ENCODE data around the gene ADIPOR2.

ADIPOR2 gene

DNA sequence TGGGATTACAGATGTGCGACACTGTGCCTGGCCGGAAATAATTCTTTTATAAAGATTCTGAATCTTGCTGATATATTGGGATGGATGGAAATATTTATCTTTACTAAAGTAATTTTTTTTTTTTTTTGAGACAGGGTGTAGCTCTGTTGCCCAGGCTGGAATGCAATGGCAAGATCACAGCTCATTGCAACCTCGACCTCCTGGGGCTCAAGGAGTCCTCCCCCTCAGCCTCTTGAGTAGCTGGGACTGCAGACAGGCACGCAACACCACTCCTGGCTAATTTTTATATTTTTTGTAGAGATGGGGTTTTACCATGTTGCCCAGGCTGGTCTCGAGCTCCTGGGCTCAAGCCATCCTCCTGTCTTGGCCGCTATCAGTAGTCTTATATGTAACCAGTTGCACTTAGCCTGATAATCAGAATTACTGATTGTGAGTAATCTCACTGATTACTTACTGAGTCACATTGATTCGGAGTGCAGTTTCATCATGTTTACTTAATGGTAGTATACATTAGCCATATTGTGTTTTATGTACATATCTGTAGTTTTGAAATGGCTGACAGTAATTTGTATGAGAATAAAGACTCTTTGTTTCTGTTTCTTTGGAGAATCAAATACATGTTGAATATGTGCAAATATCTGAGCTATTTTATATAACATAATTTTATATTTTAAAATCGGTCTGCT is 79.1 kb downstream of the ADIPOR2 start:
- no peak overlapping the region for H3K4me3 ChIP-seq (ENCODE audit: insufficient read depth, low read depth, low read length)
- no peaks in the 10 kb centered on the region for H3K36me3 ChIP-seq (ENCODE audit: control insufficient read depth, insufficient read depth, low read length)
- WGBS, 2 experiments = 88 to 96% methylated on average over 7 of the region's 8 CpGs
- no peaks in the 10 kb centered on the region for H3K4me1 ChIP-seq (ENCODE audit: control insufficient read depth, insufficient read depth, low read length)
- H3K9me3 ChIP-seq (ENCODE audit: control insufficient read depth, low read length) = no peaks in the 10 kb centered on the region
- no peaks in the 10 kb centered on the region for H3K27me3 ChIP-seq (ENCODE audit: control insufficient read depth, insufficient read depth, low read length, poor library complexity, severe bottlenecking)
- no peak overlapping the region for H3K27ac ChIP-seq (ENCODE audit: insufficient read depth, low read depth, low read length, poor library complexity, severe bottlenecking)

DNA sequence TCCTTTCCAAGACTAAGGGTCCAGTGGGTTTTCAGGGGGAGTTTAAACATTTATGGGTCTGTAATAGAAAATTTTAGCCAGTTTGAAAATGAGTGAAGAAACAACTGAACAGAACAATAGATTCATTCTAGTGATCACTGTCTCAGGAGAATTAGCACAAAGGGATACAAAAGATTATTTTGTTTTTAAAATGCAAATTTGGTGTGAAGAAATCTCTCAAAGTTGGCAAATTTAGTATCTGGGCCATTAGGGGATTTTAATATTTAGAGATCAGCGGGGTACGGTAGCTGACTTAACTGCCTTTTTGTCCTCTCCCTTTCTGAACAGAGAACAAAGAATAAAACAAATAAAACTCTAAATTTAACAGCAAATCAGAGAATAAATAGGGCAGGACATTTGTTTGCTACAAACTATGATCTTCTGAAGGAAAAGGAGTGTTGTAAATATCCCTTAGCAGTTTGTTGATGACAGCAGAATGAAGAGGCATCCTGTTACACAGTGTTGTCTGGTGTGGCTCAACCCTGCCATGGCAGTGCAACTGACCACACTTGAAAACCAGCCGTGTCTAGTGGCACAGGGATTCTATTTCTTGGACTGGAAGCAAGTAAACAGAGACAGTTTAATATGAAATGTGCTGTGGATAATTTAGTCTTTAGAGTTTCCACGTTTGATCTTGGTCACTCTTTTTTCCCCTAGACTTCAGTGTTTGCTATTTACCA is 83.2 kb downstream of the ADIPOR2 start:
- H3K9me3 ChIP-seq (ENCODE audit: control insufficient read depth, low read length) = no peaks in the 10 kb centered on the region
- no peaks in the 10 kb centered on the region for H3K36me3 ChIP-seq (ENCODE audit: control insufficient read depth, insufficient read depth, low read length)
- H3K27me3 ChIP-seq (ENCODE audit: control insufficient read depth, insufficient read depth, low read length, poor library complexity, severe bottlenecking) = no peaks in the 10 kb centered on the region
- no peak overlapping the region for H3K4me3 ChIP-seq (ENCODE audit: insufficient read depth, low read depth, low read length)
- 88 to 97% methylated on average over 4 of the region's 4 CpGs for WGBS, 2 experiments
- no peak overlapping the region for H3K27ac ChIP-seq (ENCODE audit: insufficient read depth, low read depth, low read length, poor library complexity, severe bottlenecking)
- no peaks in the 10 kb centered on the region for H3K4me1 ChIP-seq (ENCODE audit: control insufficient read depth, insufficient read depth, low read length)

DNA sequence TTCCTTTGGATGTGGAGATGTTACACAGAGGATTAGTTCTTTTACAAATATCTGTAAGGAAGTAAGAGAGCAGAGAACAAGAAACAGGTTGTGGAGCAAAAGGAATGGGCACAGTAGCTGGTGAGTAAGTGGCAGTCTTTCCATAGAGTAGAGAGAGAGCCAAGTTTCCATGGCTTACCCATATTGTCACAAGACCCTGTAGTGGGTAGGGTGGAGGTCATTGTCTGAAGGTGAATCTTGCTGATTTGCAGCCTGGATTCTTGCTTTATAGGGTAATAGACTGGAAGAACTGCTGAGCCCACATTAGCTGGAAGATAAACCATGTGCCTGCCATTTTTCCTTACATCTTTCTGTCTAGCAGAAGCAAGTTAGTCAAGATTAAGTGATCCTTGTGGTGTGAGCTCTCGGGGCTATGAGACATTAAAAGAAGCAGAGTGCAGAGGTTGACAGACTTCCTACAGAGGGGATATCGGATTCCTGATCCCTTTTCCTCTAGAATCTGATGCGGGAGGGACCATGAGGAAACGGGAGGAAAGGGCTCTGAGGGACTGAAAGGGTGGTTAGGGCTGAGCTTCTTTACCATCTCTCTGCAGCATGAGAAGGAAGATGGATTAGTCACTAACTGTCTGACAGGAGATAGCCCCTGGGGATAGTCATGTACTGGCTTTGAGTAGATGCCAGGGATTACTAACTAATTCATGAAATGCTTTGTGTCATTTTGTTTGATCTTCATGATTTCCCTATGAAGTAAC is 85.5 kb downstream of the ADIPOR2 start:
- Histone ChIP-seq H3K9me3 (ENCODE audit: control insufficient read depth, low read length) (no peaks in the 10 kb centered on the region), H3K27me3 (ENCODE audit: control insufficient read depth, insufficient read depth, low read length, poor library complexity, severe bottlenecking) (no peaks in the 10 kb centered on the region), H3K36me3 (ENCODE audit: control insufficient read depth, insufficient read depth, low read length) (no peaks in the 10 kb centered on the region), H3K4me1 (ENCODE audit: control insufficient read depth, insufficient read depth, low read length) (no peaks in the 10 kb centered on the region), H3K4me3 (ENCODE audit: insufficient read depth, low read depth, low read length) (no peak overlapping the region), H3K27ac (ENCODE audit: insufficient read depth, low read depth, low read length, poor library complexity, severe bottlenecking) (no peak overlapping the region)
- WGBS, 2 experiments = 40 to 42% methylated on average over 4 of the region's 4 CpGs

DNA sequence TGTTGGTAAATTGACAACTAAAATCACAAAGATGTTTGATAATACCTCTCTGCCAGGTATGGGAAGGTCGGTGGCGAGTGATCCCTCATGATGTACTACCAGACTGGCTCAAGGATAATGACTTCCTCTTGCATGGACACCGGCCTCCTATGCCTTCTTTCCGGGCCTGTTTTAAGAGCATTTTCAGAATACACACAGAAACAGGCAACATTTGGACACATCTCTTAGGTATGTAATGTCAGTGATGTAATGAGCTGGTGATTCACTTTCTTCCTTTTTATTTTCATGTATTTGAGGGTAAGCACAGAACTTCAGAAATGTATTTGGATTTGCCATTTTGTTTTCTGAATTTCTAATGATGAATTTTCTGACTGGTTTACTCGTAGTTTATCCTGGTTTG is 86.9 kb downstream of the ADIPOR2 start:
- WGBS, 2 experiments = 95 to 99% methylated on average over 5 of the region's 5 CpGs
- no peaks in the 10 kb centered on the region for H3K36me3 ChIP-seq (ENCODE audit: control insufficient read depth, insufficient read depth, low read length)

DNA sequence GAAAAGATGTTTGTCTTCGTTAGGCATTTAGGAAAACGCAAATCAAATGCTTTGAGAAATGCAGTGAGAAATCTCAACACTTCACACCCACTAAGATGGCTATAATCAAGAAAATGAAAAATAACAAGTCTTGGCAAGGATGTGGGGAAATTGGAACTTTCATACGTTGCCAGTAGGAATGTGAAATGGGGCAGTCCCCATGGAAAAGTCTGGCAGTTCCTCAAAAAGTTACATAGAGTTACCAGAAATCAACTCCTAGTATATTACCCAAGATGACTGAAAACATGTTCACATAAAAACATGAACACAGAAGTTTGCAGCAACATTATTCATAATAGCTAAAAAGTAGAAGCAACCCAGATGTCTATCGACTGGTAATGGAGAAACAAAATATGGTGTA is 88.0 kb downstream of the ADIPOR2 start:
- no peak overlapping the region for H3K4me3 ChIP-seq (ENCODE audit: insufficient read depth, low read depth, low read length)
- no peaks in the 10 kb centered on the region for H3K9me3 ChIP-seq (ENCODE audit: control insufficient read depth, low read length)
- H3K27ac ChIP-seq (ENCODE audit: insufficient read depth, low read depth, low read length, poor library complexity, severe bottlenecking) = no peak overlapping the region
- H3K4me1 ChIP-seq (ENCODE audit: control insufficient read depth, insufficient read depth, low read length) = no peaks in the 10 kb centered on the region
- no peaks in the 10 kb centered on the region for H3K27me3 ChIP-seq (ENCODE audit: control insufficient read depth, insufficient read depth, low read length, poor library complexity, severe bottlenecking)
- 97% methylated on average over 4 of the region's 4 CpGs for WGBS, 2 experiments
- H3K36me3 ChIP-seq (ENCODE audit: control insufficient read depth, insufficient read depth, low read length) = no peaks in the 10 kb centered on the region

More for the DNA sequence above, 86.9 kb downstream of the ADIPOR2 start:
- H3K4me3 ChIP-seq (ENCODE audit: insufficient read depth, low read depth, low read length) = no peak overlapping the region
- H3K9me3 ChIP-seq (ENCODE audit: control insufficient read depth, low read length) = no peaks in the 10 kb centered on the region
- H3K27ac ChIP-seq (ENCODE audit: insufficient read depth, low read depth, low read length, poor library complexity, severe bottlenecking) = no peak overlapping the region
- no peaks in the 10 kb centered on the region for H3K4me1 ChIP-seq (ENCODE audit: control insufficient read depth, insufficient read depth, low read length)
- H3K27me3 ChIP-seq (ENCODE audit: control insufficient read depth, insufficient read depth, low read length, poor library complexity, severe bottlenecking) = no peaks in the 10 kb centered on the region

DNA sequence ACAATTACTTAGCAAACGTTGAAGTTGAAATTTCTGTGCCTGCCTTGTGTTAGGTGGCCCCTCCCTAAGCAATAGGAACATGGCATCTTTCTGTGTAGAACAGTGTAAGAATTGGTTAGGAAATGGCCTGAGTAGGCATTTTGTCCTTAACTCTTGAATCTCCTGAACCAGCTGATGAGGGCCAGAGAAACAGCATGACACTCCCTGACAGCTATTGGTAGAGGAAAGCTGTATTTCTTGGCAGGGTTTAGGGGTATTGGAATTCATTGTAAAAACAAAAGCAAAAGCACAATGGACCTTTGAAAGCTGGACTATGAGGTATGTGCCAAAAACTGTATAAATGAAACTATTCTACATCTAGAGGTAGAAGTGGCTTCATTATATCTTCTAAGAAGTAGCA is 88.9 kb downstream of the ADIPOR2 start:
- Histone ChIP-seq H3K4me1 (ENCODE audit: control insufficient read depth, insufficient read depth, low read length) (no peaks in the 10 kb centered on the region), H3K36me3 (ENCODE audit: control insufficient read depth, insufficient read depth, low read length) (no peaks in the 10 kb centered on the region), H3K27me3 (ENCODE audit: control insufficient read depth, insufficient read depth, low read length, poor library complexity, severe bottlenecking) (no peaks in the 10 kb centered on the region), H3K4me3 (ENCODE audit: insufficient read depth, low read depth, low read length) (no peak overlapping the region), H3K9me3 (ENCODE audit: control insufficient read depth, low read length) (no peaks in the 10 kb centered on the region), H3K27ac (ENCODE audit: insufficient read depth, low read depth, low read length, poor library complexity, severe bottlenecking) (no peak overlapping the region)
- WGBS, 2 experiments = 85 to 90% methylated on average over 1 of the region's 1 CpG

DNA sequence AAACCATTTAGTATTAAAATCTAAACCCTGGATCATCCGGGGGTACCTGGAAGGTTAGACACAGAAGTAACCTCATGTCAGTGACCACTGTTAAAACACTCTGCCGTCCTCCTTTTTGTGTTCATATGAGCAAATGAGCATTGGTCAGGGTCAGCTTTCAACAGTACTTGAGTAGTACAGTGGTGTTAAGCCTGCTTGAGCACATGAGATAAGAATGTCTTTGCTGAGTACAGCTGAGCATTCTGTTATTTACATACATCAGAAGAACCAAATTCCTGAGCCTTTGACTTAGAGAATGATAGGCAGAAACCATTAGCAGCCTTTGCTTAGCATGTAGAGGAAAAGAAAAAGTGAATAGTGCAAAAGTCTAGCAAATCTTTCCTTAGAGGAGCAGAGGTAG is 90.9 kb downstream of the ADIPOR2 start:
- no peak overlapping the region for H3K27ac ChIP-seq (ENCODE audit: insufficient read depth, low read depth, low read length, poor library complexity, severe bottlenecking)
- H3K36me3 ChIP-seq (ENCODE audit: control insufficient read depth, insufficient read depth, low read length) = peaks cover 8% of the 10 kb centered on the region
- no peaks in the 10 kb centered on the region for H3K9me3 ChIP-seq (ENCODE audit: control insufficient read depth, low read length)
- H3K4me3 ChIP-seq (ENCODE audit: insufficient read depth, low read depth, low read length) = no peak overlapping the region
- no peaks in the 10 kb centered on the region for H3K27me3 ChIP-seq (ENCODE audit: control insufficient read depth, insufficient read depth, low read length, poor library complexity, severe bottlenecking)
- 88 to 93% methylated on average over 2 of the region's 2 CpGs for WGBS, 2 experiments
- H3K4me1 ChIP-seq (ENCODE audit: control insufficient read depth, insufficient read depth, low read length) = no peaks in the 10 kb centered on the region

DNA sequence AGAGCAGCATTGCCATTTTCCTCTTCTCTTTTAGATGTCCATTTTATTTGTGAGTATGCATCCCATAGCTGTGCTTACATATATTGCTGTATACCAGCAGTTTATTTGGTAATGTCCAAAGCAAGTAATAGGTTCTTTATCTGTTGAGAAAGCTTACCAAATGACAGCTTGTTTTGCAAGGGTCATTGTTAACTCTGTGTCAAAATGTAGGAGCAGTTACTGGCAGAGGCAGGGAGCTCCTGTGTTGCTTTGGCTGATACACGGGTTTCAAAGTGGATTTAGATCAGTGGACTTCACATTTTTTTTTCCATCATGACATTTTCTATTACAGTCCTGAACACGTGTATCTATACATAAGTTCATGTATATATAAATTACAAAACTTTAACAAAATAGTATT is 91.3 kb downstream of the ADIPOR2 start:
- Histone ChIP-seq H3K36me3 (ENCODE audit: control insufficient read depth, insufficient read depth, low read length) (peaks cover 8% of the 10 kb centered on the region), H3K27ac (ENCODE audit: insufficient read depth, low read depth, low read length, poor library complexity, severe bottlenecking) (no peak overlapping the region), H3K27me3 (ENCODE audit: control insufficient read depth, insufficient read depth, low read length, poor library complexity, severe bottlenecking) (no peaks in the 10 kb centered on the region), H3K4me3 (ENCODE audit: insufficient read depth, low read depth, low read length) (no peak overlapping the region), H3K9me3 (ENCODE audit: control insufficient read depth, low read length) (no peaks in the 10 kb centered on the region), H3K4me1 (ENCODE audit: control insufficient read depth, insufficient read depth, low read length) (no peaks in the 10 kb centered on the region)
- WGBS, 2 experiments = 96 to 100% methylated on average over 1 to 2 of the region's 2 CpGs

DNA sequence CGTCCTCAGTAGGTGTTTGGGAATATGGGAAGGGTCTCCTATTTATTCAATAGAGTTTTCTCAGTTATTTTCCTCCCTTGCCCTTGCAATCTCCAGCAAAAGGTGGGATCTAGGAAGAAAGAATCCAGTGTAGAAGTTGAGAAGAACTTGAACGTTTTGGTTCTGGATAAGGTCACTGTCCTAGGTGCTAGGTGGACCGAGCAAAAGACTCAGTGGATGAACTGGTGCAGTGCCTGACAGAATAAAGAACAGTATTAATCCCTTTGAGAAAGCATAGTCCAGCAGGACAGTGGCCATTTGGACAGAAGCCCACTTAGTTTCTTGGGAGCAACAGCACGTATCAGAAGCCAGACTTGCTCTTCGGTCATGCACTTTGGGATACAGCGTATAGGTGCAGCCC is 96.8 kb downstream of the ADIPOR2 start:
- Histone ChIP-seq H3K4me1 (ENCODE audit: control insufficient read depth, insufficient read depth, low read length) (no peaks in the 10 kb centered on the region), H3K27ac (ENCODE audit: insufficient read depth, low read depth, low read length, poor library complexity, severe bottlenecking) (no peak overlapping the region), H3K27me3 (ENCODE audit: control insufficient read depth, insufficient read depth, low read length, poor library complexity, severe bottlenecking) (no peaks in the 10 kb centered on the region), H3K36me3 (ENCODE audit: control insufficient read depth, insufficient read depth, low read length) (peaks cover 8% of the 10 kb centered on the region), H3K9me3 (ENCODE audit: control insufficient read depth, low read length) (no peaks in the 10 kb centered on the region), H3K4me3 (ENCODE audit: insufficient read depth, low read depth, low read length) (no peak overlapping the region)
- 89 to 95% methylated on average over 6 of the region's 6 CpGs for WGBS, 2 experiments

DNA sequence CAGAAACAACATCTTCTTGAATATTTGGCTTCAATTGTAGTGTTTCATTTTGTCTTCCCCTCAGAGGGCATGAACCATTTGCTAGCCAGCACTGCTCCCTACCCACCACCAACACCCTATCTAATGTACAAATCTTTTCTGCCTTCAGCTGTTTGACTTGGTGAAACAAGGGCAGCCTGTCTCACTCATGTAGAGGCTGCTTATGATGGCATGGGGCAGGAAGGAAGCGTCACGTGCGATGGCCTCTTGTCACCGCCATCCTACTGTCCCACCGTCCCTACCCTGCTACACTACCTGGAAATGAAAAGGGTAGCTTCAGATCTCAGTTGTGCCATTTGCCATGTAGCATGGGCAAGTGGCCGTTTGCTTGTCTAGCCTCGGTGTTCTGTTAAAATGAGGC is 99.6 kb downstream of the ADIPOR2 start:
- Histone ChIP-seq H3K27ac (ENCODE audit: insufficient read depth, low read depth, low read length, poor library complexity, severe bottlenecking) (no peak overlapping the region), H3K9me3 (ENCODE audit: control insufficient read depth, low read length) (no peaks in the 10 kb centered on the region), H3K36me3 (ENCODE audit: control insufficient read depth, insufficient read depth, low read length) (peaks cover 8% of the 10 kb centered on the region), H3K27me3 (ENCODE audit: control insufficient read depth, insufficient read depth, low read length, poor library complexity, severe bottlenecking) (no peaks in the 10 kb centered on the region), H3K4me3 (ENCODE audit: insufficient read depth, low read depth, low read length) (no peak overlapping the region), H3K4me1 (ENCODE audit: control insufficient read depth, insufficient read depth, low read length) (peaks cover 3% of the 10 kb centered on the region)
- 92 to 93% methylated on average over 7 of the region's 7 CpGs for WGBS, 2 experiments

Data from ectodermal cell (in vitro differentiated cells).